SU-DHL-6 (cell line): ENCODE measurements around the gene FSTL4.

Source experiments
- H2AFZ ChIP-seq: fragments of 200-600 bp; sonication (generic); 2 replicates; pipeline ENCODE4 v1.6.1; 2014; ENCODE audit warnings: low read depth, mild to moderate bottlenecking, moderate library complexity, mixed read lengths, antibody characterized with exemption, low read length; ENCODE audit not compliant: severe bottlenecking
- H3F3A ChIP-seq: fragments of 200-600 bp; shearing (Covaris generic); 2 replicates; pipeline ENCODE4 v1.6.0; 2016; ENCODE audit warnings: antibody characterized with exemption, mild to moderate bottlenecking; ENCODE audit not compliant: insufficient read depth
- H3K27ac ChIP-seq: fragments of 200-600 bp; sonication (generic); 2 replicates; pipeline ENCODE4 v1.5.1; 2016; ENCODE audit warnings: low read depth, mild to moderate bottlenecking, low read length, moderate library complexity, mixed read lengths
- H3K27me3 ChIP-seq: fragments of 200-600 bp; sonication (generic), shearing (Covaris generic); 2 replicates; pipeline ENCODE4 v1.6.0; 2014; ENCODE audit warnings: mild to moderate bottlenecking, low read length
- H3K36me3 ChIP-seq: fragments of 200-600 bp; sonication (generic); 2 replicates; pipeline ENCODE4 v1.6.1; 2014; ENCODE audit warnings: mild to moderate bottlenecking, low read length, mixed read lengths
- H3K4me2 ChIP-seq: fragments of 300-600, 200-600 bp; shearing (Covaris generic), sonication (generic); 2 replicates; pipeline ENCODE4 v1.6.0; 2014; ENCODE audit warnings: low read length, low read depth, mild to moderate bottlenecking; ENCODE audit not compliant: poor library complexity, severe bottlenecking
- H3K4me3 ChIP-seq: fragments of 200-600 bp; sonication (generic); 2 replicates; pipeline ENCODE4 v1.5.1; 2014; ENCODE audit warnings: antibody characterized with exemption, low read length, mild to moderate bottlenecking, mixed read lengths; ENCODE audit not compliant: insufficient read depth, poor library complexity, severe bottlenecking
- H3K79me2 ChIP-seq: fragments of 200-600 bp; sonication (generic); 2 replicates; pipeline ENCODE4 v1.6.1; 2014; ENCODE audit warnings: mild to moderate bottlenecking, low read length, moderate library complexity; ENCODE audit not compliant: insufficient read depth
- H3K9ac ChIP-seq: fragments of 200-600 bp; sonication (generic); 2 replicates; pipeline ENCODE4 v1.7.0; 2014; ENCODE audit warnings: mild to moderate bottlenecking, low read length
- H3K9me2 ChIP-seq: fragments of 200-600 bp; sonication (generic); replicated peaks from 2 replicates; pipeline ENCODE4 v1.6.1; 2014; ENCODE audit warnings: low read length; ENCODE audit not compliant: insufficient read depth
- H3K9me3 ChIP-seq: fragments of 200-600 bp; sonication (generic); 2 replicates; pipeline ENCODE4 v1.6.1; 2014; ENCODE audit warnings: low read length, mixed read lengths; ENCODE audit not compliant: insufficient read depth
- H4K20me1 ChIP-seq: fragments of 200-600 bp; sonication (generic); 2 replicates; pipeline ENCODE4 v1.6.1; 2014; ENCODE audit warnings: low read depth, mild to moderate bottlenecking, antibody characterized with exemption, low read length, moderate library complexity, mixed read lengths
- CTCF ChIP-seq: fragments of 200-600 bp; sonication (generic); IDR thresholded peaks from one replicate; pipeline ENCODE4 v1.5.1; 2017; ENCODE audit warnings: antibody characterized with exemption, mild to moderate bottlenecking, low read length, moderate library complexity; ENCODE audit not compliant: insufficient read depth, poor library complexity, severe bottlenecking
- EZH2phosphoT487 ChIP-seq: fragments of 200-600 bp; sonication (generic), shearing (Covaris generic); conservative IDR thresholded peaks from 2 replicates; pipeline ENCODE4 v1.6.1; 2018; ENCODE audit warnings: mild to moderate bottlenecking, antibody characterized with exemption, low read length, moderate library complexity, mixed read lengths

The FSTL4 gene

GRCh38 chr5:133198511-133198910 is 413.8 kb downstream of the FSTL4 start:
- Histone ChIP-seq H2AFZ (no peak overlapping the region), H3F3A (no peaks in the 10 kb centered on the region)

GRCh38 chr5:133196441-133197085 is 415.8 kb downstream of the FSTL4 start:
- Histone ChIP-seq H3K27me3 (peaks cover 2% of the 10 kb centered on the region; the same call in 1 of the 2 replicates), H3K36me3 (no peaks in the 10 kb centered on the region), H4K20me1 (no peaks in the 10 kb centered on the region), H2AFZ (no peak overlapping the region), H3K9me2 (no peaks in the 10 kb centered on the region), H3K4me3 (no peak overlapping the region), H3F3A (no peaks in the 10 kb centered on the region), H3K27ac (no peak overlapping the region), H3K4me2 (no peak overlapping the region), H3K79me2 (no peaks in the 10 kb centered on the region), H3K9me3 (no peaks in the 10 kb centered on the region), H3K9ac (no peak overlapping the region)
- TF ChIP-seq CTCF = no peak
- no peak for TF ChIP-seq EZH2phosphoT487

More at GRCh38 chr5:133198511-133198910, 413.8 kb downstream of the FSTL4 start:
- Histone ChIP-seq H3K79me2 (no peaks in the 10 kb centered on the region), H4K20me1 (no peaks in the 10 kb centered on the region), H3K9me2 (no peaks in the 10 kb centered on the region), H3K27ac (no peak overlapping the region), H3K36me3 (no peaks in the 10 kb centered on the region), H3K4me2 (no peak overlapping the region), H3K27me3 (peaks cover 2% of the 10 kb centered on the region; the same call in 1 of the 2 replicates), H3K4me3 (no peak overlapping the region), H3K9me3 (no peaks in the 10 kb centered on the region), H3K9ac (no peak overlapping the region)
- TF ChIP-seq CTCF = no peak
- no peak for TF ChIP-seq EZH2phosphoT487

GRCh38 chr5:133195250-133195649 is 417.1 kb downstream of the FSTL4 start:
- TF ChIP-seq EZH2phosphoT487 (no peak), CTCF (no peak)
- Histone ChIP-seq H3K4me3 (no peak overlapping the region), H3K9me2 (no peaks in the 10 kb centered on the region), H3K27ac (no peak overlapping the region), H3F3A (no peaks in the 10 kb centered on the region), H3K79me2 (no peaks in the 10 kb centered on the region), H4K20me1 (no peaks in the 10 kb centered on the region), H3K9ac (no peak overlapping the region), H3K9me3 (no peaks in the 10 kb centered on the region), H2AFZ (no peak overlapping the region), H3K4me2 (no peak overlapping the region), H3K36me3 (no peaks in the 10 kb centered on the region), H3K27me3 (peaks cover 2% of the 10 kb centered on the region; the same call in 1 of the 2 replicates)
